ENCODE data around the gene HOXA5.

The HOXA5 gene

DNA sequence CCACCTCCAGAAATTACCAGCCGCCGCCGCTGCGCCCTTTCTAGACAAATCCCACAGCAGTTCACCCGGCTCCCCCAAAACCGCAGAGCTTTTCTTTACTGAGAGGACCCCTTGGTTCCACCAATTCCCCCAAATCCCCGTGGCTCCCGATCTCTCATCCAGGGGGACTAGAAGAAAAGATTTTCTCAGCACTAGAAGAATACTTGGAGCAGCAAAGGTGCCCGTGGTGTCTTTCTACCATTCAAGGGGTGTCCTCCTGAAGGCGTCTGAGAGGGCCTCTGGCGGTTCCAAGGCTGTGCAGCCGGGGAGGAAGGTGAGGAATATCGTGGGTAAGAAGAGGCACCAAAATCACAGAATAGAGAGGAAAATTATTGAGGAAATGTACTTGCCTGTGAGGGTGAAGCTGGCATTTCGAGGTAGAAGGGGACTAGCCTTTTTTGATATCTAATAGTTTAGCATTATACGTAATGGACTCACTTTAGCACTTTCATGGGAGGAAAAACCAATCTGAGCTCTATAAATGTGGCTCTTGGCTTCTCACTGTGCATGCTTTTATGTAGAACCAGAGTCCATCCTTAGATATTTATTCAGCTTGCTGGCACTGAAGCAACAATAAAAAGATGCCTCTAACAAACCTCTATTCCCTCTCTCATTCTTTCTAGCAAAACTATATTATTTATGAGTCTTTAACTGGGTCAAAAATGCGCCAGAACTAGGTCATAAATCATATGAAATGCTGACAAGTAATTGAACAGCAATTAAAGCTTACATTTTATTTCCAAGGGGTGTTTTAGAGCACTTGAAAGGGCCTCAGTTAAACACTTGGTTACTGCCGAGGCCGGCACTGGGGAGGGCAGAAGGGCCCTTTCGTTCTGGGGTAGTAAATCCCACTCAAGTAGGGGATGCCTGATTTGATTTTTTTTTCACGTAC, 27.2 kb downstream of the HOXA5 start:
- DNase-seq, result no peak

DNA sequence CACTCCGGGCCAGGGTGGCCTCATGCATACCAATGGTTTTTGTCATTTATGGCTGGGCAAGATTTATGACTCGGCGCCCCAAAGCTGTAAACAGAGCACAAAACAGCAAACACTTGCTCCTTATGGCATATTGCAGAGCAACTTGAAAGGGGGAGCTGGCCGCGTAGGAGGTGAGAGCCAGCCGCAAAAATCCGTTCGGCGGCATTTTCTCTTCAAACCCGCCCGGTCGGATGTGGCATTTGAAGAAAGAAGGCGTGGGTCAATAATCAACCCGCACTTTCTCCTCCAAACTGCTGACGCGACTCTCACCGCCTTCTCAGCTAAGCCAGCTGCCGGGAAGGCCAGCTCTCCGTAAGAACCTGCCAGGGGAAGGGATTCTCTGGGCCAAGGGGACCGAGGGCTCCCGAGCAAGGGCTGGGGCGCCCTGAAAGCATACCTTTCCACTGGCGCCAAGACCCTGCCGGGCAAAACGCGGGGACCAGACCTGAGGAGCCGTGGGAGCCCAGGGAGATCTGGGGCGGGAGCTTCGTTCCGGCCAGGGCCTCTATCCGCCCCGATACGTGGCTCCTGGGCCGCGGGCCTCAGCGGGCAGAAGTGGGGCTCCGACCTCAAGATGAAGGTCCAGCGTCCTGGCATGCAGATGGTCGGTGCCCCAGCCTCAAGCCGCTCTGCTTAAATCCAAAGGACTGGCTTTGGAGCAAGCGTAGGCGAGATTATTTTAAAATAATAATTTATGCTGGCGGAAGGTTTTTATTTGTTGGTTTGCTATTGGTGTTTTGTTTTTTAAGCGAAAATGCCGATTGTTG, 28.1 kb downstream of the HOXA5 start:
- peak; percentile 95 for DNase-seq

GRCh38 chr7:27114881-27115220, 28.6 kb downstream of the HOXA5 start:
- DNase-seq, result no peak

DNA sequence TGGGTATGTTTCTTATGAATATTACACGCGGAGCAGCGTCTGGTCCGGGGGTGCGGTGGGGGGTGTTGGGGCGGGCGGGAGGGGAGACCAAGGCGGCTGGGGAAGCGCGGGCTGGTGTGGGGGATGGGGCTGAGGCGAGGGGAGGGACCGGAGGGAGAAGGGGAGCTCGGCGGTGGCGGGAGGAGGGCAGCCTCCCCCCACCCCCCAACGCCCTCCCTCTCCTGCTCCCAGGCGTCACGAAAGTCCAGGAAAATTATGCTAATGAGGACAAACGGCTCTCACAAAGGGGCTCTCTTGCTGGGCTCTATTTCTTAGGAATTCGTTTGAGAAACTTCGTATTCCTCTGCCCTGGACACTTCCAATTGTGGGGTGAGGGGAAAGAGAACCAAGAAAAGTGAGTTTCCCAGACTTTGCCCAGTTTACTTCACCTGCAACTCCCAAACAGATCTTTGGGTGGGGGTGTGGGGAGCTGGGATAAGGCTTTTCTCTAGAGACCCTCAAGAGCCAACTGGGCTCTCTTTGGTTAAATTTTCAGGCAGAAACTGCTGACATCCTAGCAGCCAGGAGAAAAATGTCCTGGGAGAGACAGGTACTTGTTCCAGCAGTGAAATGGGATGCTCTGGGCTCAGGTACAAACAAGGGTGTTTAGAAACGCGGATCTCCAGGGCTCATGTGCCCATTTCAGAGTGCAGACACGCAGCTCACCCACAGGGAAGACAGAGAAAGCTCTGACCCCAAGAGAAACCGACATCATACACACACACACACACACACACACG, 29.3 kb downstream of the HOXA5 start:
- no peak for DNase-seq

DNA sequence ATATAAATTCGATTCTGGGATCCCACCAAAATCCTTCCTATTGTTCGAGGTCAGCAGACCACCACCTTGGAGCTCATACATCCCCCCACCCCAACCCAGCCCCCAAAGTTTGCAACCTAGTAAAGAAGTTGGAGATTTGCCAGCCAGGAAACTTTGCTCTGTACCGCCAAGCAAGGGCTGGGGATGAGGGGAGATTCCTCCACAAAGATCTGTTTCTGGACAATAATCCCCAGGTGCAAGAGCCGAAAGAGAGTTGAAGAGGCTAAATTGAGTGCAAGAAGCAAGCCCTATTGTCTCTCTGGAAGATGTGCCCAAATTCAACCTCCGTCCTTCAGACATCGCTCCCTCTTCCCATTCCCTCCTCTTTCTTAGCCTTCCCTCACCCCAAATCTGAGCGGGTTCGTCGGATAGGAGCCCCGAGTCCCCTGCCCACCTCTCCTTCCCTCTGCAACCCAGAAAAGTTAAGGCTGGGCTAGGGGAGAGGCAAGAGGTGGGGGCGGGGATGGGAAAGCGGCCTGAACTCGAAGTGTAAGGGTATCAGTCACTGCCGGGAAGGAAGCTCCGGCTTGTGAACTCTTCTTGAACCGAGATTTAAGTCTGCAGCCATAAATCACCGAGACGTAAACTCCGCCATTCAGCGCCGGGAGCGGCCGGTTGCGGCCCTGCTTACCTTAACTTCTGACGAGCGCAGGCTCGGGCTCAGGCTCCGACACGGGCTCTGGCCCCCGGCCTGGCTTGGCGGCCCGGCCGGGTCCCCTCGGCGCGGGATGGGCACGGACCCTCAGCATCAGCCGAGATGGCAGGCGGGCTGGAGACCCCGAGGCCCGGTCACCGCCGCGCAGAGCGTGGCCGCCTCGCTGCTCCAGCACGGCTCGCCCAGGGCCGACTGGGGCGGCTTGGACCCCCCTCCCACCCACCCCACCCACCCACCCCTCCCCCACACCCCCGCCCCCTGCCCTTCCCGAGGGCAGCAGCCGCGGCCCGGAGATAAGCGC, 30.2 kb downstream of the HOXA5 start:
- no peak for DNase-seq

- DNase-seq, result no peak
These were observed 31.1 kb downstream of the HOXA5 start for GRCh38 chr7:27112361-27112760.

DNA sequence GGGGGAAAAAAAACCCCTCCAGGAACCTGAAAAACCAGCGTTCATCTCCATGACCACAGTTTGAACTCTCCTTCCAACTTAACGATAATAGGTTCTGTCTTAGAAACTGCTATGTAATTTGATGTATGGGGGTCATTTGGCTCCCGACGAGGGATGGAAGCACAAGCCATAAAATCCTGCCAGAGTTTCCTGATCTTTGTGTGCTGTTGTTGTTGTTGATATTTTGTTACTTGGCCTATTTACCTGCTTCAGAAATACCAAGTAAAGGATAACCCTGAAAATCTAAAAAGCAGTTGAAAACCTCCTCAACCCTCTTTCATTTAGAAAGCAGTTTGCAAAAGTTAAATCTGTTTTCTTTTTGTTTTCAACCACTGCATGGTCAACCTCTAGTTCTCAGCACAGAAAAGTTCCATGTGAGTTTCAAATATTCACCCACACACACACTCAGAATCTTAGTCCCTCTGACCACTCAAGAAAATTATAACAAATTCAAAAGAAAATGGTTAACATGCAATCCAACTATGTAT, 31.7 kb downstream of the HOXA5 start:
- no peak for DNase-seq

GRCh38 chr7:27111042-27111750, 32.3 kb downstream of the HOXA5 start:
- DNase-seq, result no peak

GRCh38 chr7:27110186-27111031, 33.1 kb downstream of the HOXA5 start:
- DNase-seq, result peak; percentile 85

DNA sequence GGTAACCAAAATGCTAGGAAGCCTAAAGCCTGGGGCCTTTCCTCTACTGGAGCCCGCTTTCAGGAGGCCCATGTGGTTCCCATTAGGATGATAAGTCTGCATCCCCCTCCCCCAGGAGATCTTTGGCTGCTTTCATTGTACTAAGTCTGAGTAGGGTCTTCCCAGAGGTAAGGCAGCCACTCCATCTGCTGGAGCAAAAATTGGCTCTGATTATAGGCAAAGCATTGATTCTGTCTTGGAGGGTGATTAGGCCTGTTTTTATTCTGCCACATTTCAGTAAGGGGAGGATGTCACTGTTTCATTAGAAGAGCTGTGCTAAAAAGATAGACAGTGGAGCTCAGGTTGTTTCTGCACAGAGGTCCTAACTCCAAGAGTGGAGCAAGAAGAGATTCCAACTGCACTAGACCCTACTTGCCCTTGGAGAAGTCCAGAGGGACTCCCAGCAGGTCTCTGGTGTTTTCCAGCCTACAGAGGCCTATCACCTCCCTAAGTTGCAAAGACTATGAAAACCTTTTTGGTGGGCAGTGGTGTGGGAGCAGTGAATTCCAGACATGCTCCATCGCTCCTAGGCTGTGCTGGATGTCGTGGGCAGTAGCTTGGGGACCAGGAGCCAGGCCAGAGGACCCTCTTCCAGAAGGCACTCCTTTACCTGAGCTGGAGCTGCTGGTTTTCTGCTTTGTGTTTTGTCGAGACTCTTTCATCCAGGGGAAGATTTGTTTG, 33.9 kb downstream of the HOXA5 start:
- DNase-seq, result no peak

DNA sequence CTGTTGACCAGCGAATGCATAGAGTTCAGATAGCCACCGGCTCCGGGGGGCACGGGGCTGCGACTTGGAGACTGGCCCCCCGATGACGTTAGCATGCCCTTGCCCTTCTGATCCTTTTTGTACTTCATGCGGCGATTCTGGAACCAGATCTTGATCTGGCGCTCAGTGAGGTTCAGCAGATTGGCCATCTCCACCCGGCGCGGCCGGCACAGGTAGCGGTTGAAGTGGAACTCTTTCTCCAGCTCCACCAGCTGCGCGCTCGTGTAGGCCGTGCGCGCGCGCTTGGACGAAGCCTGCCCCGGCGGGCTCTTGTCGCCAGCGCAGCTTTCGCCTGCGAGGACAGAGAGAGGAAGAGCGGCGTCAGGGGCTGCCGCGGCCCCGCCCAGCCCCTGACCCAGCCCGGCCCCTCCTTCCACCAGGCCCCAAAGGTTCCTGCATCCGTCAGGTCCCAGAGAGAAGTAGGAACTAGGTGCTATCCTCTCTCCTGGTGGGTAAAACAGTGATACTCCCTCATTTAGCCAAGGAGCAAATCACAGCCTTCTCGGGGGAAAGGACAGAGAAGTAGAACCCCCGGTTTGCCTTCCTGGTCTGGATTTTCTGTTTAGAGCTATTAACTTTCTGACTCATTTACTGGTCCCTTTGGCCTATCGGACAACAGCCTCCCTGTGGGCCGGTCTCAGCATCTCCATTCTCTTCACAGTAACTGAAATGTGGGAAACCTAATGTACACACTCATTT, 34.9 kb downstream of the HOXA5 start:
- peak; percentile 89 for DNase-seq

- no peak for DNase-seq
These were observed 35.8 kb downstream of the HOXA5 start for GRCh38 chr7:27107391-27108381.

DNA sequence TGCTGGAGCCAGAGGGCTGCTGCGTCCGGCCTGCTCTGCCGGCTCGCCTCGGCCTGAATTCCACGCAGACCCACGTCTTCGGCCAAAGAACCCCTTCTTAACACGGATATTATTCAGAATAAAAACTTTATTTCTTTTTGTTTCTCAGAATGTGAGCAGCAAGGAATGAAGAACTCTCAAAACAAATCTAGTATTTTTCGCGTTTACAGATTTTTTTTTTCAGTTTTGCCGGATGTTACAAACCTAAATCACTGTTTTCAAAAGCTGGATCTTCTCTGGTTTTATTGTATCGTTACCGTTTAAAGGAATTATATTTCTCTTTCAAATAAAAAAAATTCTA, 36.6 kb downstream of the HOXA5 start:
- no peak for DNase-seq

DNA sequence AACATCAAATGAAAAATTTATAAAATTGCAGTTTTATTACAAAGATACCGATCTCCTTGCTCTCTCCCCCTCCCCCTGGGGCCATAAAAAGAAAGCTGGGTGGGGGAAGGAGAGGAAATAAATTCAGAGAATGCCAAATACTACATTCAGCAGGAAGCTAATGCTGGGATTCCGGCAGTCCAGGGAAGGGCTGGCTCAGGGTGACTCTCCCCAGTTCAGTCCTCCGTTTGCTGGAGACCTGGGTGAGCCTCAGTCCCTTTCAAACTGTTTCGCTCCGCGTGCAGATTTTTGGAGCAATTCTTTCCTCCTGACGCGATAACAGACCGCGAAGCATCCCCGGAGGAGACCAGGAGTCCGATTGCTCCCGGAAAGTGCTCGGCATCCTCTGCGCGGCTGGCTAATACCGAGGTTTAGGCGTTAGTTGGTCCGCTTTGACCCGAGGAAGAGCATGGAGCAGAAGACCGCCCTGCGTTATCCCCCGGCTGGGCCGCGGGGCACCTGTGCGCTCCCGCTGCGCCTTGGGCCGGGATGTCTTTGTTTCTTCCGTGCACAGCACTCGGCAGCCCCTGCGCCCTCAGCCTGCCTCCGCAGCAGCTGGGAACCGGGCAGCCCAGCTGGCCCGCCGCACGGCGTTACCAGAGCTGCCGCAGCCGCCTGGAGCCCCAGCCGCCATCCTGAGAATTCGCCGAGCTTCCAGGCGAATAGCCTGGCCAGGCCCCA, 37.1 kb downstream of the HOXA5 start:
- DNase-seq, result no peak

DNA sequence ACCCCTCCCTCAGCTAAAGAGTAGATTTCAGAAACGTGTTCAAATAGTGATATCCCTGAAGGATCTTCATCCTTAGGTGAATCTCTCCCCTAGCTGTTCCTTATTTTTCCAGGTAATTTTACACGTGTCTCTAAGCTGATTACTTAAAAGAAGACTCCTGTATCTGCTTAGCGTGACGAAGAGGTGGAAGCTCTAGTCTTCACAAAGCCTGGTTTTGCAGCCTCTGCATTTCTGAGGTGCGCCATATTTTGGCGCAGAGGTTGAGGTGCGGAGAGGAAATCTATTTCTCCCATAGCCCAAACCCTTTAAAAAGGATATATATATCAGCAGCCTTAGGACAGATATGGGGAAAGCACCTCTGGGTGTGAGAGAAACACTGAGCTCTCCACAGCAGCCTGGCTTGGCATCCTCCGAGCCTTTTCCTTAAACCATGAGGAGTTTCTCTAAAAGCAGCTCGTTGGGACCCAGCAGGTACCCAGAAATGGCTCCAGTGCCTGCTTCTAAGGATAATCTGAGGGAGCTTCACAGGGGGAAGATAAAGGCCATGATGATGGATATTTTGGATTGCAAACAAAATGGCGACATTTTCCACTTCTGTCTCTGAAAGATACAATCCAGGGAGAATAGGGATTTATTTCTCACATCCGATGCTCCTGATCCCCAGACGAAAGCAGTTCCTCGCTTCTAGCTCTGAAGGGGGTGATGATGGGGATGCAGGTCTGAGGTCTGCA, 38.0 kb downstream of the HOXA5 start:
- no peak for DNase-seq

Data from kidney glomerular epithelial cell (primary cell).